Mammary epithelial cell (primary cell): ENCODE measurements around the gene NTM.

Source experiments
- CTCF ChIP-seq, 2 donors: IDR thresholded peaks in 1 of 2; conservative IDR thresholded peaks in 1 of 2; 2 replicates each; pipeline ENCODE4 v1.5.1; 2011 to 2012; ENCODE audit warnings: inconsistent platforms in 2 of 2, low read length in 2 of 2, mild to moderate bottlenecking in 2 of 2, control low read depth in 1 of 2, low read depth in 1 of 2; ENCODE audit not compliant: insufficient read depth in 1 of 2; ENCODE audit errors: extremely low read depth in 1 of 2
- EZH2 ChIP-seq: IDR thresholded peaks from 2 replicates; pipeline ENCODE4 v1.6.1; 2012; ENCODE audit warnings: low read length, inconsistent platforms, borderline replicate concordance

GRCh38 chr11:132116516-132116915 lies 746.1 kb downstream of the NTM start:
- TF ChIP-seq EZH2 (no peak), CTCF (conservative IDR thresholded peaks at IDR 0.05 in 1 of 2, IDR thresholded peaks at IDR 0.05 in 1 of 2; ENCODE audit: extremely low read depth in 1 of 2, insufficient read depth in 1 of 2, low read depth in 1 of 2, low read length in 2 of 2) (no peak)
